Heart left ventricle (tissue), 13 donors: ENCODE results near the gene DUSP1.

Source experiments
- POLR2A ChIP-seq, 2 donors: fragments of 450-650 bp; IDR thresholded peaks; one replicate each; pipeline ENCODE4 v1.6.1; 2017; ENCODE audit warnings: antibody characterized with exemption in 2 of 2, mild to moderate bottlenecking in 2 of 2, moderate library complexity in 2 of 2
- TF ChIP-seq, protein P1 (sequence below), 12 donors: fragments of 200-600 bp; sonication (generic) in 4 of 12; IDR thresholded peaks; one replicate each; pipeline versions ENCODE4 v1.5.0 to v1.8.0; 2018 to 2022; ENCODE audit warnings: antibody characterized with exemption in 12 of 12, mild to moderate bottlenecking in 5 of 12
- donor health status: ischemic (EF 13 %, LVEDD 7.1; RV severe dilation, severe dysfunction).
- donor health status: DM: no; HTN: yes; CAD: no.
- donor health status: DM: no; HTN: no; CAD: no.
- donor health status: ischemic (EF 25% LVEDD 6.9; RV normal size, moderate dysfunction).
- donor health status: ischemic (EF 25% LVEDD 5.7; RV mildly dilated, moderate dysfunction).
- donor health status: ischemic (EF 35%, LVEDD 5.7; RV mildly dilated, moderate dysfunction).
- donor health status: nonischemic (EF 11% LVEDD 7.7; RV severe dilation, severe dysfunction).
- donor health status: DM: yes; HTN: yes; CAD: no.
- donor health status: PGD.
- donor health status: ischemic (EF 29% LVEDD 5.4; RV normal size, mild dysfunction).
- donor health status: nonischemic (EF 23%, LVEDD 6.1; RV moderate dilation, normal function).

DNA sequence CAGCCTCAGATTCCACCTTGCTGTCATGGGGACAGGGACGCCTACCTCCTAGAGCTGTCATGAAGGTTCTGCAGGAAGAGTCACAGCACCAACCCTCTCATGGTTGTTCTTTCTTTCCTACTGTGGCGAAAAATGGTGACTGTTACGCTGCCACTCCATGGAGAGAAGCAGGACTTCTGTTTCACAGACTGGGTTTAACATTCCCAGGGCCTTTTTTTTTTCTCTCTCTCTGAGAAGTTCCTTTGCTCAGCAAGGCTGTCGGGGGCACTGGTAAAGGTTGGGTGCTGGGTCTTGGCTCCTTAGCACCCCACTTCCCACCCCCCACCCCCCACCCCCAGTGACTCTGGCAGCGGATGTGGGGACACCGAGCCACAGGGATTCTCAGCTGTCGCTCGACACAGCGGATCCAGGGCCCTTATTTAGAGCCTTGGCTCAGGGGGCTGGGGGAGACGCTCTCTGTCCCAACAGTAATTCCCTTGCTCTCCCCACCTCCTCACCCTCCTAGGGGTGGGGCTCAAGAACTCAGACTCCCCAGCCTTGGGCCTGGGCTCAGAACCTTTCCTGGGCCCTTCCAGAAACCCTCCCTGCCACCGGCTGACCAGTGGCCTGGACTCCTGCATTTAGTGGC is 34.4 kb downstream of the DUSP1 start:
- TF ChIP-seq, protein P1, sequence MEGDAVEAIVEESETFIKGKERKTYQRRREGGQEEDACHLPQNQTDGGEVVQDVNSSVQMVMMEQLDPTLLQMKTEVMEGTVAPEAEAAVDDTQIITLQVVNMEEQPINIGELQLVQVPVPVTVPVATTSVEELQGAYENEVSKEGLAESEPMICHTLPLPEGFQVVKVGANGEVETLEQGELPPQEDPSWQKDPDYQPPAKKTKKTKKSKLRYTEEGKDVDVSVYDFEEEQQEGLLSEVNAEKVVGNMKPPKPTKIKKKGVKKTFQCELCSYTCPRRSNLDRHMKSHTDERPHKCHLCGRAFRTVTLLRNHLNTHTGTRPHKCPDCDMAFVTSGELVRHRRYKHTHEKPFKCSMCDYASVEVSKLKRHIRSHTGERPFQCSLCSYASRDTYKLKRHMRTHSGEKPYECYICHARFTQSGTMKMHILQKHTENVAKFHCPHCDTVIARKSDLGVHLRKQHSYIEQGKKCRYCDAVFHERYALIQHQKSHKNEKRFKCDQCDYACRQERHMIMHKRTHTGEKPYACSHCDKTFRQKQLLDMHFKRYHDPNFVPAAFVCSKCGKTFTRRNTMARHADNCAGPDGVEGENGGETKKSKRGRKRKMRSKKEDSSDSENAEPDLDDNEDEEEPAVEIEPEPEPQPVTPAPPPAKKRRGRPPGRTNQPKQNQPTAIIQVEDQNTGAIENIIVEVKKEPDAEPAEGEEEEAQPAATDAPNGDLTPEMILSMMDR (IDR thresholded peaks at IDR 0.05) = no peak
- no peak for TF ChIP-seq POLR2A (IDR thresholded peaks at IDR 0.05)
